HG03025 (cell line): ENCODE results near the gene SDF4.
"Not testable (repeated sequence)": the region's sequence is repeated elsewhere in the genome, so short reads cannot be mapped to it uniquely, and the experiment has no call there.

ENCODE experiments used
- ATAC-seq: cut with Tn5 transposase; IDR thresholded peaks from one replicate; pipeline ENCODE4 v1.9.1; 2021; ENCODE audit warnings: mild to moderate bottlenecking, moderate library complexity; ENCODE audit not compliant: unreplicated experiment, low FRiP score

The SDF4 gene

DNA sequence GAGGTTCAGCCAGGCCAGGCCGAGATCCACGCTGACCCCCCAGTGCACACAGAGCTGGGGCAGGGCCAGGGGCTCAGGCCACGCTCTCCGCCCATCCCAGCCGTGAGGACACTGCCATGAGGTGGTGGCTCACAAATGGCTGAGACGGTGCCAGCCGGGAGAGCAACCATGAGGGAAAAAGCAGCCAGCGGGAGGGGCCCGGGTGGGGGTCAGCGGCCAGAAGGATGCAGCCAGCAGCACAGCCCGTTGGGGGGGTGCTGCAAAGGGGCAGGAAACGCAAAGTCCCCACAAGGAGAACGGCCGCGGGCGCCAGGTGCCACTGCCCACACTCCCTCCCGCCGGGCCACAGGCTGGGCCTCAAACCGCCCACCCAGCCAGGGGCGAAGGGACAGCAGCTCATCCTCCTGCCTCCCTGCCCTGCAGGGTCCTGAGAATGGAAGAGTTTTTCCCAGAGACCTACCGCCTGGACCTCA, 49.8 kb downstream of the SDF4 start:
- no peak for ATAC-seq

DNA sequence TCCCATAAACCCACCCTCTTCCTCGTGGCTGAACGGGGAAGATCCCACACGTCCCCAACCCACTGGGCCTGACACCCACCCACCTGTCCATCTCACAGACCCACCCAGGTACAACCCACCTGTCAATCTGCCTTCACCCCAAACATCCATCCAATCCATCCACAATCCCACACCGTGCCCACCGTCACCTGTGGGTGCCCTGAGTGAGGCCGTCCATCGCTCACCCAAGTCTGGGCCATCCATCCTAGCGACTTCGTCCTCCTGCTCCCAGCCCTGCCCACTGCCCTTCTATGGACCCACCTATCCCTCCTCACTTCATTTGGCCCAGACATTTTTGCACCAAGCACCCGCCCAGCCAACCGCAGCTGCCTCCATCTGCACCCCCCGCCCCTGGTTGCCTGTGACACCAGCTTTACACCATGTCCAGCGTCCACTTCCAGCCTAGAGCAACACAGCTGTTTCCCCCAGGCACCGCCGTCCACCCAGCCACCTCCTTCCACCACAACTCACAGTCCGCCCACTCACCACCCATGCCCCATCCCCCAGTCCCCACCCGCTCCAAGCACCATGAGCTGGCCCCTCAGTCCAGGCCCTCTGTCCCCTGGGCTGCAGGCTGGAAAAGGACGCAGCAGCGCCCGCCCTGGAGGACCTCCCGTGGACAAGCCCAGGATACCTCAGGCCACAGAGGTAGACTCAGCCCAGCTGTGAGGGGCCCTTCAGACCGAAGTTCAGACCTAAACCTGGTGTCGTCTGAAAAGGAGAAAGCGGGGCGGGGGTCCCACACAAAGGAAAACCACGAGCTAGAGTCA, 50.5 kb downstream of the SDF4 start:
- ATAC-seq: no peak

DNA sequence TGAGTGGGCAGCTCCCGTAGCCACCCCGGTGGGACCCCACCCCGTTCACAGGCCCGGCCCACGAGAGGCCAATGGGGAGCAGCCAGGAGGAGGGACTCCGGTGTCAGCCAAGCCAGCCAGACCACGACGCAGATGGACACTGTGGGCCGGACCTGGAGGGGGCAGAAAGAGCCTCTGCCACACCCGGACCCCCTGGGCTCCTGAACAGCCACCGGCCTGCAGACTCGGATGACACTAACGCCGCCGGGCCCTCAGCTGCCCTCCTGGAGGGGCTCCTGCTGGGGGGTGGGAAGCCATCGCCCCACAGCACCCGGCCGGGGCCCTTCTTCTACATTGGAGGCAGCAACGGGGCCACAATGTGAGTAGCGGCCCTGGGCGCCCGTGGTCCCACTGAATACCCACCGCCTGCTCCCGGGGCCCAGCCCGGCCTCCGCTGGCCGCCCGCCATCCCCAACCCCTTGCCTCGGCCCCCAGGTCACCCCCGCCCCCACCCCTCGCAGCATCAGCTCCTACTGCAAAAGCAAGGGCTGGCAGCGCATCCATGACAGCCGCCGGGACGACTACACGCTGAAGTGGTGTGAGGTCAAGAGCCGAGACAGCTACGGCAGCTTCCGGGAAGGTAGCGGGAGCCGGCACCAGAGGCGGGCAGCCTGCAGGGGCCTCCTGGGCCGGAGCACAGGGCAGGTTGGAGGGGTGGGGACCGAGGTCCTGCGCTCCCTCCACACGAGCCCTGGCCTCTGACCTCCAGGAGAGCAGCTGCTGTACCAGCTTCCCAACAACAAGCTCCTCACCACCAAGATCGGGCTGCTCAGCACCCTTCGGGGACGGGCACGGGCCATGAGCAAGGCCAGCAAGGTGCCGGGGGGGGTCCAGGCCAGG, 51.6 kb downstream of the SDF4 start:
- ATAC-seq: no peak

DNA sequence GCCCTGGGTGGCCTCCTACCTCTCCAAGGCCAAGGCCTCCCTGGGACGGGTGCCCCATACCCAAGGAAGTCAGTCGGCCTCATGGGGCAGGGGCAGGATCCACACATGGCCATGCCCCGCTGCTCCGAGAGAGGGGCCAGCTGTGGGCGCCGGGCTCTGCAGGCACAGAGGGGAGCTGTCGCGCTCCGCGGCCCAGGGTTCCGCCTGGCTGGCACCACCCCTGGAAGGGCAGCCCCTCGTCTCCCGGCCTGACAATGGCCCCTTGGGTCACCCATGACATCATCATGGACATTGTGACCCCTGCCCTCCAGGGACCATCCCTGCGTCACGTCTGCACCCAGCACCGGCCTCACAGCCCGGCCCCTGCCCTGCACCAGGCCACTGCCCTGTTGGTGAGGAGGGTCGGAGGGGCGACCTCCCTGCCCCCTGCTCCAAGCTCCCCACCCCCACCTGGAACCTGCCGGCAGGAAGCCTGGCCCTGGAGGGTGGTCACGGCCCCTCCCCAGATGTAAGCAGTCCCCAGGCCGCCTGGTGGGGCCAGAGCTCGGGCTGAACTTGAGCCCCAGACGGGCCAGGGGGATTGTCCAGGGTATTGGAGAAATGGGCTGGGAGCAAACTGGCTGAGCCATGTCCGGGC, 52.3 kb downstream of the SDF4 start:
- ATAC-seq: no peak

DNA sequence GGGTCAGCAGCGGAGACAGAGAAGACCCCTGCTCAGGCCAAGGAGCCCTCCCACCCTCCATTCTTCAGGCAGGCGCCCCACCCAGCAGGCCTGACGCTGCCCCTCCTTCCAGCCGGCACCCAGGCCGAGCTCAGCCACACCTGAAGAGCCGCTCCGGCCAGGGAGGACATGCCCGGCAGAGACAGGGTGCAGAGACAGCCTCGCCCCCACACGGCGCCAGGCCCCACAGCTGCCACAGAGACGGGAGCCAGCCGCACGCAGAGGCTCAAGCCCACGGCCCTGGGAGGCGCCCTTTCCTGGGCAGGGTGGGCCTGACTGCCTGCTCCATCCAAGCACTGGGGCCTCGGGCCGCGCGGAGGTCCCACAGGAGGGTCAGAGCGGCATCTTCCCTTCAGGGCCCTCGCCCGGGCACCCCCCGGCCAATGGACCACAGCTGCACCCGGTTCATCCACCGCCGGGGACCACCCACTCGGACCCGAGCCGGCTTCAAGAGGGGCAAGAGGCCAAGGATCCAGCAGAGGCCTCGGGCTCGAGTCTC, 52.9 kb downstream of the SDF4 start:
- no peak for ATAC-seq

DNA sequence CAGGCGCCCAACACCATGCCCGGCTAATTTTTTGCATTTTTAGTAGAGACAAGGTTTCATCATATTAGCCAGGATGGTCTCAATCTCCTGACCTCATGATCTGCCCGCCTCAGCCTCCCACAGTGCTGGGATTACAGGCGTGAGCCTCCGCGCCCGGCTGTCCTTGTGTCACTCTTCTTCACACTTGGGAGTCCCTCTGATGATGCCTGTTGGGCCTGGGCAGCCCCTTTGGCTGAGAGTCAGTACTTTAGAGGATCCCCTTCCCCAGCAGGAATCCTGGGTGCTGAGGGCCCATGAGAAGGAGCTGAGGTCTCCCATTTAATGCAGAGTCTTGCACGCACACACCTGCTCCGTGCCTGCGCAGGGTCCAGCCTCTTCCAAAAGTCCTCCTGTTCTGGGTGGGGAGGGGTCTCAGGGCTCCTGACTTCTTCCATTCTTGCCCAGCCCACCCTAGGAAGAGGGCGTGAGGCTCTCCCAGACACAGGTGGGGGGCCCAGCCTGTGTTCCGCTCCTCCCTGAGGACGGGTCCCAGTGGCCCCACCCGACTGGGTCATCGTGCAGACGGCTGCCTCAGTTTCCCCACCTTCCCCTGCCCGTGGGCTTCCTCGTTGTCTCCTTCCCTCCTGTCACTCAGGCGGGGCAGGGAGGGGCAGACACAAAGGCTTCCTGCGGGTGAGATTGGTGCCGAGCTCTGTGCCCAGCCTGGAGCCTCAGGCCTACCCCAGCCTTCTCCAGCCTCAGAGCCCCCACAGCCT, 54.2 kb downstream of the SDF4 start:
- ATAC-seq: no peak

DNA sequence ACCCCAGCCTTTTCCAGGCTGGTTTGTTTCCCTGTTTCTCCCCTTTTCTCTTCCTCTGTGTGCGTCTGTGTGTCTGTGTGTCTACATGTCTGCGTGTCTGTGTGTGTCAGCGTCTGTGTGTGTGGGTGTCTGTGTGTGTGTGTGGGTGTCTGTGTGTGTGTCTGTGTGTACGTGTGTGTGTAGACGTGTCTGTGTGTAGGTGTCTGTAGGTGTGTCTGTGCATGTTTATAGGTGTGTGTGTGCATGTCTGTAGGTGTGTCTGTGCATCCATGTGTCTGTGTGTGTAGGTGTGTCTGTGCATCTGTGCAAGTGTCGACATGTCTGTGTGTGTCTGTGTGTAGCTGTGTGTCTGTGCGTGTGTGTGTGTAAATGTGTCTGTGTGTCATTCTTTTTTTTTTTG, 54.9 kb downstream of the SDF4 start:
- ATAC-seq: no peak

DNA sequence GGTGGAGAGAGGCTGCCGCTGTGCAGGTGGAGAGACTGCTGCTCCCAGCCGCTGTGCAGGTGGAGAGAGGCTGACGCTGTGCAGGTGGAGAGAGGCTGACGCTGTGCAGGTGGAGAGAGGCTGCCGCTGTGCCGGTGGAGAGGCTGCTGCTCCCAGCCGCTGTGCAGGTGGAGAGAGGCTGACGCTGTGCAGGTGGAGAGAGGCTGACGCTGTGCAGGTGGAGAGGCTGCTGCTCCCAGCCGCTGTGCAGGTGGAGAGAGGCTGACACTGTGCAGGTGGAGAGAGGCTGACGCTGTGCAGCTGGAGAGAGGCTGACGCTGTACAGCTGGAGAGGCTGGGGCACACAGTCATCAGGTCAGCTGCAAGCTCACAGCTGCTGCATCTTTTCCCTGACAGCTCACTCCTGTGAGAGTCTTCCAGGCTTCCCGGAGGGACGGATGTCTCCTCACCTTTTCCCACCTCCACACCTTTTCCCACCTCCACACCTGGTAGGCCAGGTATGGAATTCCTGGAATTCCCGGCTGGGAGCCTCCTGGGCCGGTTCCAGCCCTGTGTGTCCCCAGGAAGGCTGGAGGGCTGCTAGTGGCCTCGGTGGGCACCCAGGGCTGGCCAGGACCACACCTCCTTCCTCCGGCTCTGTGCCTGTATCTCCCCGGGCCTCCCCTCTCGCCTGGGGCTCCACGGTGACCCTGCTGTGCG, 55.6 kb downstream of the SDF4 start:
- ATAC-seq: not testable (repeated sequence)

DNA sequence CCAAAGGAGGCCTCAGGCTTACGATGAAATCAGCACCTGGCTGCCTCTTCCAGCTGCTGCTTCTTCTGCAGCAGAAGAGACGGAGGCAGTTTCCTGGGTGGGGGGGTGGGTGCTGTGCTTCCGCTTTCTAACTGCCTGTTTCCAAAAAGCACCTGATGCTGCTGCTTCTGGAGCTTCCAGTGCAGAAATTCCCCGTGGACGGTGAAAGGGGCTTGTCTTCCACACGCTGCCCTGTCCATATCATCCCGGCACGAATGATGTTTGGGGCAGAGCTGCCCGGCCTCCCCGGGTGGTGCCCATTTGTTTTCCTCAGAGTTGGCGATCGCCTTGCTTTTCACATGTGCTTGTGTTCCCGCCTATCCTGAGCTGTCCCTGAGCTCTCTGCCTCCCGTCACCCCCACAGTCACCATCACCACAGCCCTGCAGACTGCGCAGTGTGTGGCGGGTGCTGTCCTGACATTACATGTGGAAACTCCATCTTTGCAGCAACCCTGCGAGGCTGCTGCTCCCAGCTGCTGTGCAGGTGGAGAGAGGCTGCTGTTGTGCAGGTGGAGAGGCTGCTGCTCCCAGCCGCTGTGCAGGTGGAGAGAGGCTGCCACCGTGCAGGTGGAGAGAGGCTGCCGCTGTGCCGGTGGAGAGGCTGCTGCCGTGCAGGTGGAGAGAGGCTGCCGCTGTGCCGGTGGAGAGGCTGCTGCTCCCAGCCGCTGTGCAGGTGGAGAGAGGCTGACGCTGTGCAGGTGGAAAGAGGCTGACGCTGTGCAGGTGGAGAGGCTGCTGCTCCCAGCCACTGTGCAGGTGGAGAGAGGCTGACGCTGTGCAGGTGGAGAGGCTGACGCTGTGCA, 56.4 kb downstream of the SDF4 start:
- no peak for ATAC-seq

DNA sequence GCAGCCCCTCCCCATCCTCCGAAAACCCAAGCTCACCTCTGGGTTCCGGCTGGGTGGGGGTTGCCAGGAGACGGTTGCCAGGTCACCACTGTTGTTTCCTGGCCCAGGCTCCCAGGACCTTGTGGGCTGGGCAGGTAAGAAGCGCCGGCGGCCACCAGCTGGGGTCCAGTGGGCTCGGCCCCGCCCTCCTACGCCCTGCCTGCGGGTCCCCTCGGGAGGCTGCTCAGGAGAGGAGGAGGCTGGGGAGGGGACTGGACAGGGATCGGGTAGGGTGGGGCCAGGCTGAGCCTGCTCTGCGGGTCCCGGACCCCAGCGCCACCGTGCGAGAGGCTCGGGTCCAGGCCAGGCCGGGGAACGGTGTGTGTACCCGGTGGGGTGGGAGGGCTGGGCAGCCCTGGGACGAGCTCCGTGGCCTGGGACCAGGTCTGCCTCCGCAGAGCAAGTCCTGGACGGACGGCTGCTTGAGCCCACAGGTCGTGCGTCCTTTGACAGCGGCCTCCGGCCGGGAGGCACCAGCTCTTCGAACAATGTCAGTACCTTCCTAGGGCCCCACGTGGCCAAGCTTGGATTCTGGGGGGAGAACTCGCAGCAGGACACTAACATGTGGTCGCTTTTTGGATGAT, 57.9 kb downstream of the SDF4 start, which contains the start of gene TTLL10:
TTLL10 (plus strand) TSS at position 88 of the 623 bp plus-strand sequence. CDS start 5,336 bp downstream, outside the sequence.
- no peak for ATAC-seq

DNA sequence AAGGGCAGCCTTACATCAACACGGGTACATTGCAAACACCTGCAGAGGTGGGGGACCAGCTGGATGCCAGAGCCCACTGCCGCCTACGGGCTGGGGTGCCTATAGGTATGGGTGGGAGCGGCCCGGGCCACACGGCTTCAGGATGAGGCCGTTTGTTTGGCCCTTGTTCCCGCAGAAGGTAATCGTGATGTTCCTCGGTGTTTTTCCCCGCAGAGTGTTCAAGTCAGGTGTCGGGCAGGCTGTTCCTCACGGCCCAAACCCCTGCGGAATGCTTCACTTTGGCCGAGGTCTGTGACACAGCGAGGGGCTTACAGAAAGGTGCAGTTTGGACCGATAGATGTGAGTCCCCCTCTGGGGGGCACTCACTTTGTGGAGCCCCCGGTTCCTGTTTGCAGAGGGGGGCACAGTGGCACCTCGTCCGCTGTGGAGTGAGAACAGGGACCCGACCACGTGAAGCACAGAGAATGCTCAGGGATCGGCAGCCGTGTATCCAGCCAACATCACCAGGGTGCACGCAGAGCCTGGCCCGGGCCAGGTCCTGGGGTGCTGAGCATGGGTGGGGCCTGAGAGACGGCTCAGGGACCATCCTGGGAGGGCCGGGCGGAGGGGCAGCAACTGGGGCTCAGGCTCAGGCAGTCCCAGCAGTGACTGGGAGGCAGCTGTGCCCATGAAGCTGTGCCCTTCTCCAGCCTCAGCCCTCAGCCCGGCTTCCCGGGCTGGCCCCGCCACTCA, 58.6 kb downstream of the SDF4 start:
- no peak for ATAC-seq

DNA sequence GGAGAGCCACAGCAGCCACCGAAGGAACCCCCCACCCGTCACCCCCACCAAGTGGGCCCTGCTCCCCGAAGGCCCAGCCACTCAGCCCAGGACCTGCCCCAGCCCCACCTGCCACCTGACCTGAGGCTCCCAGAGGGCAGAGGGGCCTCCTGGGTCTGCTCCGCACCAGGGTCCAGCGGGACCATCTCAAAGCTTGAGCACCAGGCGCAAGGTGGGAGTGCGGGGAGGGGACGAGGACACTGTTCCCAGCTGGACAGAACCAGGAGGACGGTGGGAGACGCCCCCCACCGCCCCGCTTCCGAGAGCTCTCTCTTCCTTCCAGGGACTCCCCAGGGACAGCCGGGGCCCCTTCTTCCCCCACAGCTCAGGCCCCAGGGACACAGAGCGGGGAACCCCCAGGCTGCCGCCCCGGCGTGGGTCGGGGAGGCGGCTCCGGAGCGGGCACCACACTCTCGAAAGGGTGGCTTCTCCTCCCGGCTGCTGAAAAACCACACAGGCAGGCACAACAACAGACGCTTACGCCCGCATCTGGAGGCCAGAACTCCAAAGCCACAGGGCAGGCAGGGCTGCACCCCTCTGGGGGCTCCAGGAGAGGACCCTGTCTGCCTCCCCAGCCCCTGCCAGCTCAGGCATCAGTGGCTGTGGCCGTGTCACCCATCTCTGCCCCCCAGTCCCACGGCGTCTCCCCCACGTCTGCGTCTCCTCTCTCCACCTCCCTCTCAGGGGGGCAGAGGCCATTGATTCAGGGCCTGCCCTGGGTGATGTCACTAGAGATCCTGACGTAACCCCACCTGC, 60.1 kb downstream of the SDF4 start:
- no peak for ATAC-seq

DNA sequence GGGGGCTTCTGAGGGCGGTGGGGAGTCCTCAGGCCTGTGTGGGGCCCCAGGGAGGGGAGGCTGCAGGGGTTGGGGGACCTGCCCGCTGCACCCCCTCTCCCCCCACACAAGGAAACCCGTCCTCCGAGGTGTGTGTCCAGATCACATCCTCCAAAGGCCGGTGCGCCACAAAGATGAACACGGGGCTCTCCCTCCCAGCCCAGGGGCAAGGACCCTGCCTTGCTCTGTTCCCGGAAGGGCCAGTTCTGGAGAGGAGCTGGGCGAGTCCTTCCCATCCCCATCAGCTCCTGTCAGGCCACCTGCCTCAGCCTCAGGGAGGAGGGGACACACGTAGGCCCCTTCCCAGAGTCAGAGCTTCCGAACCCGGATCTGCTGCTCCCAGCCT, 60.6 kb downstream of the SDF4 start:
- ATAC-seq: no peak

DNA sequence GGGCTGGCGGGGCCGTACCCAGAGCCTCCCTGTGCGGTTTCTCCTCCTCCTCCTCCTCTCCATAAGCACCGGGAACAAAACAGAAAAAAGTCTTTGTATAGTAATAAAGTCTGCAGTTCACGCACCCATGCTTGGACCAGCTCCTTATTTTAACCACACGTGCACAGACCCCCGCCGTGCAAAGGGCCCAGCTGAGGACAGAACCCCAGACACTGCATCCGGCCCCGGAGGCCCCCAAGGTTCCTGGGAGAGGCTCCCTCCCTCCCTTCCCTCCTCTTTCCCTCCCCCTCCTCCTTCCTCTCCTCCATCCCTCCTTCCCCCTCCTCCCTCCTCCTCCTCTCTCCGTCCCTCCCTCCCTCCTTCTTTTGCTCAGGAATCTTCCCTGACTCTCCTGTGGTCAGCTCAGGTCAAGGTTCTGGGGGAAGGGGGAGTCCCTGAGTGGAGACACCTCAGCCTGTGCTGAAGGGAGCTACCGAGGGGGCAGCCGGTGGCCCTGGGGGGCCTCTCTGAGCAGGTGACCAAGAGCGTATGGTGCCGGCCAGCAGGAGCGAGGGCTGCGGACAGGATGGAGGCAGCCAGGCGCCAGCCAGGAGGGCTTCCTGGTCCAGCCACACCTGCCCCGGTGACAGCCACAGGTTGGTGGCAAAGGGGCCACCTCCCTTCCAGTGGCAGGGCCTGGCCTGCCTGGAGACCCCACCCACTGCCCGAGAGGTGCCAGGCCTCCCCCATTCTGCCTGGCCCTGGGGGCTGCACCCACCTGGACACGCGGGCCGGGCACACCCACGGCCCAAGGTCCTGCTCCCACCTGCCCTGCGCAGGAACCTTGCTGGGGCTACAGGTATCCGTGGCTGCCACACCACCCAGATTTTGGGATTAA, 61.3 kb downstream of the SDF4 start:
- no peak for ATAC-seq

DNA sequence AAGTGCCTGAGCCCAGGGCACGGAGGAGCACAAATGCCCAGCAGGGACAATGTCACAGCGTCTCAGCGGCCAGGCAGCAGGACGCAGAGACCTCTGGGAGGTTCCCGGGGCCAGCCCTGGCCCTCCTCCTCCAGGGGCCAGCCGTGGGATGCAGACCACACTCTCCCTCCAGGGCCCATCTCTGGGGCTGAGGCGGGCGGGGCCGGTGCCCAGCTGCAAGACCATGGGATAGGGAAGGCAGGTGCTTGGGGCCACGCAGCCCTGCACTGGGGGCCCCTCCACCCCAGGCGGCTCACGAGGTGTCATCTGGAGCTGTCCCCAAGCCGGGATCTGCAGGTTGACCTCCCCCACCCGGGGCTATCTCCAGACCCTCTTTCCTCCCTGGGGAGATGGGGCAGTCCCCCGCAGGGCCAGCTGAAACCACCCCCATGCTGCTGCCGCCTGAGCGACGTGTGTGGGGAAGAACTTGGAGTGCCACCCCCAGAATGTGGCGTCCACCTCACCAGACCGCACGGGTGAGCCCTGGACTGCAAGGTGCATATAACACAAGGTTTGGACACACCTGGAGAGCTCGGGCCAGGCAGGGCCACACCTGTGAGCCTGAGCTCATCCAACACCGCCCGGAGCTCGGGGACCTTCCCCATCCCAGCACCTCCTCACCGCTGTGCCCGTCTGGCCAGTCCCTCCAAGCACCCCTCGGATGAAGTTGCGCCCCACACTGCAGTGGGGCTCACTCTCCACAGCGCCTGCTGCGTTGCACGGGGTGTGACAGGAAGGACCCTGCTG, 62.2 kb downstream of the SDF4 start:
- ATAC-seq: no peak
